ENCODE measurements around the gene CEP192. TPM values are rescaled to one million over a fixed set of nuclear protein-coding genes. Genes with fewer than 3 reads are reported as not detected.

Gene CEP192
- total and polyA plus RNA-seq, 2 of the 13 experiments (the other 11 are each of a cell fraction or from before 2014, with no cell fraction given), result 15.3 to 24.7 TPM

GRCh38 chr18:13011719-13012118, 20.6 kb downstream of the CEP192 start:
- no peaks in the 10 kb centered on the region for H3K9me3 ChIP-seq (ENCODE audit: low read length)
- DNase-seq (ENCODE audit: low spot score) (no peak), ATAC-seq (no peak), FAIRE-seq (no peak)
- BruUV-seq (replicated peaks), result no TSS peak
- no peak overlapping the region for H2AFZ ChIP-seq (ENCODE audit: low read length)
- WGBS (ENCODE audit: low lambda C conversion rate), result 98% methylated on average over 5 of the region's 5 CpGs
- no peaks in the 10 kb centered on the region for H3K4me1 ChIP-seq (ENCODE audit: insufficient read depth, low read length)
- no peak overlapping the region for H3K9ac ChIP-seq (ENCODE audit: insufficient read depth, low read depth, low read length)
- peaks cover 14 to 66% of the 10 kb centered on the region in 2 experiments for H3K36me3 ChIP-seq (replicated peaks in 1 of 2; ENCODE audit: control insufficient read depth in 1 of 2, insufficient read depth in 2 of 2, low read length in 2 of 2)
- in situ Hi-C loops (cut with HindIII; ENCODE audit: extremely low pct_ligation_motif_present, low pct_unique_long_range_greater_than_20kb), result loop anchor here (25.0 kb wide), 1 partner anchor 626 kb away; no protein-coding TSS in a partner anchor
- no peak overlapping the region for H3K27ac ChIP-seq (ENCODE audit: extremely low read length, insufficient read depth, low read length)
- no peaks in the 10 kb centered on the region for H4K20me1 ChIP-seq (ENCODE audit: insufficient read depth, low read length)
- no peak overlapping the region for H3K4me2 ChIP-seq (ENCODE audit: low read depth, low read length)
- no peaks in the 10 kb centered on the region; a peak in 1 of 5 replicates for H3K27me3 ChIP-seq (ENCODE audit: control insufficient read depth in 1 of 2, insufficient read depth in 2 of 2, low read length in 2 of 2)
- intact Hi-C loops (cut with micrococcal nuclease; ENCODE audit: unreplicated experiment), result loop anchor here (2.0 kb wide), 1 partner anchor 17 kb away; no protein-coding TSS in a partner anchor
- no peak overlapping the region for H3K4me3 ChIP-seq (replicated peaks in 1 of 3; ENCODE audit: insufficient read depth in 1 of 3, low read depth in 2 of 3, low read length in 3 of 3)
- TF ChIP-seq SMYD3 (CRISPR knock-in tag; IDR thresholded peaks at IDR 0.05), result no peak
- no peak for TF ChIP-seq ZNF549 (CRISPR knock-in tag; IDR thresholded peaks at IDR 0.05)
- TF ChIP-seq, protein P1, sequence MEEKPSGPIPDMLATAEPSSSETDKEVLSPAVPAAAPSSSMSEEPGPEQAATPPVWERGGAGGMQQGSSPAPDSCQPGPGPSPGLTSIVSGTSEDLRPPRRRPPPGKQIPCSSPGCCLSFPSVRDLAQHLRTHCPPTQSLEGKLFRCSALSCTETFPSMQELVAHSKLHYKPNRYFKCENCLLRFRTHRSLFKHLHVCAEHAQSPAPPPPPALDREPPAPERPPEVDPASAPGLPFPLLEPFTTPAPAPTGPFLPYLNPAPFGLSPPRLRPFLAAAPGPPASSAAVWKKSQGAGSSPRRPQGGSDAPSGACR (CRISPR knock-in tag; IDR thresholded peaks at IDR 0.05), result no peak
- no peak for TF ChIP-seq THAP7 (CRISPR knock-in tag; IDR thresholded peaks at IDR 0.05)
- TF ChIP-seq ARID3A (IDR thresholded peaks at IDR 0.05; ENCODE audit: low read depth, low read length), result no peak
- TF ChIP-seq HMG20B (CRISPR knock-in tag; conservative IDR thresholded peaks at IDR 0.05), result no peak
- no peak for TF ChIP-seq NRL (CRISPR knock-in tag; IDR thresholded peaks at IDR 0.05; ENCODE audit: borderline replicate concordance)
- TF ChIP-seq KDM4B (CRISPR knock-in tag; IDR thresholded peaks at IDR 0.05), result no peak
- no peak for TF ChIP-seq ZNF484 (CRISPR knock-in tag; IDR thresholded peaks at IDR 0.05; ENCODE audit: borderline replicate concordance, low read depth)
- TF ChIP-seq ZBTB38 (CRISPR knock-in tag; IDR thresholded peaks at IDR 0.05), result no peak
- no peak for TF ChIP-seq FOSL1 (CRISPR knock-in tag; IDR thresholded peaks at IDR 0.05; ENCODE audit: borderline replicate concordance)
- no peak for TF ChIP-seq ZNF878 (CRISPR knock-in tag; IDR thresholded peaks at IDR 0.05)
- TF ChIP-seq SNAPC4 (CRISPR knock-in tag; IDR thresholded peaks at IDR 0.05), result no peak
- no peak for TF ChIP-seq ZNF205 (CRISPR knock-in tag; IDR thresholded peaks at IDR 0.05)
- no peak for TF ChIP-seq ZNF354B (CRISPR knock-in tag; IDR thresholded peaks at IDR 0.05)
- CTCF ChIA-PET (ENCODE audit: low intra/inter-chr PET ratio, low total read pairs), result no interaction called here
- POLR2A ChIA-PET, result no interaction called here
- no peaks in the 10 kb centered on the region for H3K79me2 ChIP-seq (ENCODE audit: insufficient read depth, low read length)

Data from HepG2 (cell line).